OCI-LY1 (cell line): ENCODE results near the gene HOXC10.

Source experiments
- H2AFZ ChIP-seq: fragments of 200-600 bp; sonication (generic), shearing (Covaris generic); 2 replicates; pipeline ENCODE4 v1.6.0; 2014; ENCODE audit warnings: antibody characterized with exemption, mild to moderate bottlenecking, low read length
- H3F3A ChIP-seq: fragments of 200-600 bp; sonication (generic), shearing (Covaris generic); 2 replicates; pipeline ENCODE4 v1.6.0; 2014; ENCODE audit warnings: mild to moderate bottlenecking, antibody characterized with exemption, low read length, moderate library complexity; ENCODE audit not compliant: insufficient read depth
- H3K27ac ChIP-seq: fragments of 200-600 bp; sonication (generic); 2 replicates; pipeline ENCODE4 v1.5.1; 2014; ENCODE audit warnings: low read length, mixed run types, mild to moderate bottlenecking, low read depth; ENCODE audit not compliant: poor library complexity, severe bottlenecking
- H3K27me3 ChIP-seq: fragments of 200-600 bp; sonication (generic); 2 replicates; pipeline ENCODE4 v1.6.0; 2014; ENCODE audit warnings: antibody characterized with exemption, mild to moderate bottlenecking, low read length, moderate library complexity; ENCODE audit not compliant: insufficient read depth
- H3K36me3 ChIP-seq: fragments of 200-600 bp; sonication (generic); 2 replicates; pipeline ENCODE4 v1.6.1; 2014; ENCODE audit warnings: mild to moderate bottlenecking, antibody characterized with exemption, low read length, moderate library complexity, mixed read lengths; ENCODE audit not compliant: insufficient read depth
- H3K4me1 ChIP-seq: fragments of 200-600 bp; sonication (generic); 2 replicates; pipeline ENCODE4 v1.5.1; 2014; ENCODE audit warnings: mild to moderate bottlenecking, low read length, moderate library complexity; ENCODE audit not compliant: insufficient read depth, severe bottlenecking
- H3K4me2 ChIP-seq: fragments of 200-600 bp; sonication (generic), shearing (Covaris generic); 2 replicates; pipeline ENCODE4 v1.6.1; 2014; ENCODE audit warnings: low read length
- H3K4me3 ChIP-seq: fragments of 200-600 bp; sonication (generic); 2 replicates; pipeline ENCODE4 v1.5.1; 2014; ENCODE audit warnings: low read length, low read depth, mild to moderate bottlenecking, mixed read lengths; ENCODE audit not compliant: poor library complexity, severe bottlenecking
- H3K79me2 ChIP-seq: fragments of 200-600 bp; shearing (Covaris generic); 2 replicates; pipeline ENCODE4 v1.6.1; 2016; ENCODE audit warnings: mixed run types, low read length, mixed read lengths; ENCODE audit not compliant: insufficient read depth
- H3K9ac ChIP-seq: fragments of 200-600 bp; sonication (generic), shearing (Covaris generic); 2 replicates; pipeline ENCODE4 v1.6.1; 2014; ENCODE audit warnings: mild to moderate bottlenecking, low read length, mixed read lengths
- H3K9me2 ChIP-seq: fragments of 200-600 bp; sonication (generic), shearing (Covaris generic); 2 replicates; pipeline ENCODE4 v1.6.1; 2014; ENCODE audit warnings: low read depth, mild to moderate bottlenecking, low read length, mixed read lengths
- H3K9me3 ChIP-seq: fragments of 200-600 bp; shearing (Covaris generic); 2 replicates; pipeline ENCODE4 v1.6.1; 2014; ENCODE audit warnings: low read length, mixed read lengths
- H4K20me1 ChIP-seq: fragments of 200-600 bp; sonication (generic), shearing (Covaris generic); 2 replicates; pipeline ENCODE4 v1.6.0; 2016; ENCODE audit warnings: mild to moderate bottlenecking, low read length; ENCODE audit not compliant: insufficient read depth
- EZH2 ChIP-seq: fragments of 200-600 bp; sonication (generic), shearing (Covaris generic); IDR thresholded peaks from 2 replicates; pipeline ENCODE4 v1.8.0; 2017; ENCODE audit warnings: borderline replicate concordance, mixed run types, mild to moderate bottlenecking, antibody characterized with exemption, low read length, moderate library complexity, mixed read lengths
- TF ChIP-seq, protein P1 (sequence below): fragments of 200-600 bp; sonication (generic), shearing (Covaris generic); IDR thresholded peaks from 2 replicates; pipeline ENCODE4 v1.5.1; 2017; ENCODE audit warnings: mild to moderate bottlenecking, antibody characterized with exemption, low read length, moderate library complexity, mixed read lengths

Gene HOXC10

GRCh38 chr12:53959314-53959713, 25.6 kb upstream of the HOXC10 start:
- no peak overlapping the region for H2AFZ ChIP-seq
- TF ChIP-seq, protein P1, sequence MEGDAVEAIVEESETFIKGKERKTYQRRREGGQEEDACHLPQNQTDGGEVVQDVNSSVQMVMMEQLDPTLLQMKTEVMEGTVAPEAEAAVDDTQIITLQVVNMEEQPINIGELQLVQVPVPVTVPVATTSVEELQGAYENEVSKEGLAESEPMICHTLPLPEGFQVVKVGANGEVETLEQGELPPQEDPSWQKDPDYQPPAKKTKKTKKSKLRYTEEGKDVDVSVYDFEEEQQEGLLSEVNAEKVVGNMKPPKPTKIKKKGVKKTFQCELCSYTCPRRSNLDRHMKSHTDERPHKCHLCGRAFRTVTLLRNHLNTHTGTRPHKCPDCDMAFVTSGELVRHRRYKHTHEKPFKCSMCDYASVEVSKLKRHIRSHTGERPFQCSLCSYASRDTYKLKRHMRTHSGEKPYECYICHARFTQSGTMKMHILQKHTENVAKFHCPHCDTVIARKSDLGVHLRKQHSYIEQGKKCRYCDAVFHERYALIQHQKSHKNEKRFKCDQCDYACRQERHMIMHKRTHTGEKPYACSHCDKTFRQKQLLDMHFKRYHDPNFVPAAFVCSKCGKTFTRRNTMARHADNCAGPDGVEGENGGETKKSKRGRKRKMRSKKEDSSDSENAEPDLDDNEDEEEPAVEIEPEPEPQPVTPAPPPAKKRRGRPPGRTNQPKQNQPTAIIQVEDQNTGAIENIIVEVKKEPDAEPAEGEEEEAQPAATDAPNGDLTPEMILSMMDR = no peak
- TF ChIP-seq EZH2 = no peak
- no peak overlapping the region for H3K4me3 ChIP-seq
- H3K4me2 ChIP-seq = no peak overlapping the region
- no peaks in the 10 kb centered on the region; the same call in 1 of the 2 replicates for H3K27me3 ChIP-seq
- H3K79me2 ChIP-seq = no peaks in the 10 kb centered on the region
- no peaks in the 10 kb centered on the region for H3K4me1 ChIP-seq
- no peak overlapping the region for H3K9ac ChIP-seq
- H3K9me2 ChIP-seq = no peaks in the 10 kb centered on the region
- no peaks in the 10 kb centered on the region for H3F3A ChIP-seq
- no peak overlapping the region for H3K27ac ChIP-seq
- no peaks in the 10 kb centered on the region for H4K20me1 ChIP-seq
- H3K36me3 ChIP-seq = no peaks in the 10 kb centered on the region
- no peaks in the 10 kb centered on the region for H3K9me3 ChIP-seq

- Histone ChIP-seq H3K4me1 (no peaks in the 10 kb centered on the region), H3K4me2 (no peak overlapping the region), H3K36me3 (no peaks in the 10 kb centered on the region), H3K9me2 (no peaks in the 10 kb centered on the region), H3K27me3 (no peaks in the 10 kb centered on the region; the same call in 1 of the 2 replicates), H3K4me3 (no peak overlapping the region), H3F3A (no peaks in the 10 kb centered on the region), H3K79me2 (no peaks in the 10 kb centered on the region), H3K9me3 (no peaks in the 10 kb centered on the region), H3K9ac (no peak overlapping the region), H2AFZ (no peak overlapping the region), H3K27ac (no peak overlapping the region), H4K20me1 (no peaks in the 10 kb centered on the region)
- TF ChIP-seq EZH2 = no peak
- TF ChIP-seq, protein P1 = no peak
Observed at GRCh38 chr12:53960187-53961024, 24.5 kb upstream of the HOXC10 start.

DNA sequence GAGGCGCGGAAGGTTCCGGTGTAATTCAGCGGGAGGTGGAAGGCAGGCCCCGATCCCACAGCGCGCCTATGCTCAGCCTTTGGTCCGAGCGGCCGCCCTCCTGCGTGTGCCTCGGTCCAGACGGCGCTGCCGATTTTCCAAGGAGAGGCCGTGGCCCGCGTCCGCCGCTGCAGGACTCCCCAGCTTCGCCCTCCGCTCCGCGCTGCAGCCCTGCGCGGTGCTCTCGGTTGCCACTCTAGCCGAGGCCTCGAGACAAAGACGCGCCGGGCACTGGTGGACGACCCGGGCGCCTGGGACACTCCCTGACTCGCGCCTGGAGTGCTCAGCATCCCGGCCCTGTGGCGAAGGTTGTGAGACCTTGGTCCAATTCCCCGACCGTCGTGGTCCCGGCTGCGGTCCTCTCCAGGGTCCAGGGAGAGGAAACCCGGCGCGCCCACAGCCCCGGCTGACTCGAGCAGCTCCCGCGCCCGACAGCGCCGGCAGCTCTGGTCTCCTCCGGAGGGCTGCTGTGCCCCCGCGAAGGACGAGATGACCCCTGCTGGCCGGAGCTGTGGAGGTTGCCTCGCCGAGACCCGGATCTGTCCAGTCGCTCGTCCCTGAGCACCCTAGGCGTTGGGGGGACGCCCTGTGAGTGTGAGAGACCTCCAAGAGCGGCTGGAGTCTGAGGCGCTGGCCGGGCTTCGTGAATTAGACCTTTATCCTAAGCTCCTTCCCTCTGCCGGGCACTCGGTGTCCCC, 23.8 kb upstream of the HOXC10 start:
- no peak overlapping the region for H3K27ac ChIP-seq
- H3K9ac ChIP-seq = no peak overlapping the region
- no peaks in the 10 kb centered on the region for H3F3A ChIP-seq
- H3K27me3 ChIP-seq = no peaks in the 10 kb centered on the region; the same call in 1 of the 2 replicates
- no peaks in the 10 kb centered on the region for H4K20me1 ChIP-seq
- H3K4me2 ChIP-seq = no peak overlapping the region
- no peak overlapping the region for H2AFZ ChIP-seq
- no peaks in the 10 kb centered on the region for H3K9me2 ChIP-seq
- no peaks in the 10 kb centered on the region for H3K79me2 ChIP-seq
- no peak overlapping the region for H3K4me3 ChIP-seq
- H3K9me3 ChIP-seq = no peaks in the 10 kb centered on the region
- H3K36me3 ChIP-seq = no peaks in the 10 kb centered on the region
- H3K4me1 ChIP-seq = no peaks in the 10 kb centered on the region
- TF ChIP-seq, protein P1 = no peak
- no peak for TF ChIP-seq EZH2
